Endodermal cell (in vitro differentiated cells): Measurements from ENCODE around the gene GALNT18. TPM values are rescaled to one million over a fixed set of nuclear protein-coding genes. Genes with fewer than 3 reads are reported as not detected.

Experiments used
- DNase-seq: peaks from one replicate; pipeline ENCODE4 v3.0.0-alpha.2; 2017
- H3K27ac ChIP-seq: 2 replicates; pipeline ENCODE4 v1.5.1; 2013; ENCODE audit warnings: mild to moderate bottlenecking, low read depth, low read length, moderate library complexity
- H3K27me3 ChIP-seq: 2 replicates; pipeline ENCODE4 v1.6.1; 2013; ENCODE audit warnings: mild to moderate bottlenecking, low read length, moderate library complexity; ENCODE audit not compliant: insufficient read depth, control insufficient read depth, poor library complexity, severe bottlenecking
- H3K36me3 ChIP-seq: 2 replicates; pipeline ENCODE4 v1.7.0; 2013; ENCODE audit warnings: mild to moderate bottlenecking, low read length, moderate library complexity; ENCODE audit not compliant: control insufficient read depth, insufficient read depth
- H3K4me1 ChIP-seq: one replicate; pipeline ENCODE4 v1.7.0; 2013; ENCODE audit warnings: low read length; ENCODE audit not compliant: control insufficient read depth, insufficient read depth
- H3K4me3 ChIP-seq: 2 replicates; pipeline ENCODE4 v1.5.1; 2013; ENCODE audit warnings: mild to moderate bottlenecking, low read length, moderate library complexity
- H3K9ac ChIP-seq: 2 replicates; pipeline ENCODE4 v1.6.1; 2013; ENCODE audit warnings: mild to moderate bottlenecking, low read length, moderate library complexity; ENCODE audit not compliant: poor library complexity, severe bottlenecking; ENCODE audit errors: extremely low read depth
- H3K9me3 ChIP-seq: 2 replicates; pipeline ENCODE4 v1.6.1; 2013; ENCODE audit warnings: mild to moderate bottlenecking, low read length, moderate library complexity; ENCODE audit not compliant: control insufficient read depth
- H3K27ac Mint-ChIP-seq: 2 replicates; pipeline ENCODE4 v1.8.0; 2020; ENCODE audit warnings: mixed read lengths
- H3K27me3 Mint-ChIP-seq: 2 replicates; pipeline ENCODE4 v1.8.0; 2021; ENCODE audit warnings: mild to moderate bottlenecking, mixed read lengths; ENCODE audit not compliant: insufficient read depth
- H3K36me3 Mint-ChIP-seq: 2 replicates; pipeline ENCODE4 v1.8.0; 2020; ENCODE audit warnings: low read depth, mixed read lengths
- H3K4me1 Mint-ChIP-seq: 2 replicates; pipeline ENCODE4 v1.8.0; 2020; ENCODE audit warnings: mixed read lengths
- H3K4me3 Mint-ChIP-seq: 2 replicates; pipeline ENCODE4 v1.8.0; 2020; ENCODE audit warnings: mild to moderate bottlenecking, moderate library complexity, mixed read lengths
- H3K9me3 Mint-ChIP-seq: 2 replicates; pipeline ENCODE4 v1.8.0; 2020; ENCODE audit warnings: mild to moderate bottlenecking, mixed read lengths
- WGBS, 2 experiments: methylation state at CpG; one replicate each; pipeline versions ENCODE4 v1.1.5 to v1.1.7; 2013; ENCODE audit warnings: missing lambda C conversion rate in 2 of 2, mixed read lengths in 1 of 2; ENCODE audit not compliant: insufficient coverage in 1 of 2, insufficient read length in 1 of 2; 5-methylcytosine and 5-hydroxymethylcytosine counted together
- total RNA-seq, 2 donors: library from RNA; stranded (reverse); fragmentation: NEBNext Ultra II Directional in 1 of 2; extraction: Animal tissue kit (Norgen Biotek cat#: 25700) in 1 of 2; gene quantifications; 2 replicates in 1 of 2; 3 replicates in 1 of 2; pipeline ENCODE4 v1.2.1, GENCODE V29; 2021
- TF ChIP-seq, protein P1 (sequence below): fragments of 200-600 bp; sonication (generic); conservative IDR thresholded peaks from 2 replicates; pipeline ENCODE4 v1.5.0; 2021; ENCODE audit warnings: antibody characterized with exemption, mild to moderate bottlenecking

GALNT18 gene
- total RNA-seq, 2 donors from 2014 or later = 5.1 to 9.9 TPM

DNA sequence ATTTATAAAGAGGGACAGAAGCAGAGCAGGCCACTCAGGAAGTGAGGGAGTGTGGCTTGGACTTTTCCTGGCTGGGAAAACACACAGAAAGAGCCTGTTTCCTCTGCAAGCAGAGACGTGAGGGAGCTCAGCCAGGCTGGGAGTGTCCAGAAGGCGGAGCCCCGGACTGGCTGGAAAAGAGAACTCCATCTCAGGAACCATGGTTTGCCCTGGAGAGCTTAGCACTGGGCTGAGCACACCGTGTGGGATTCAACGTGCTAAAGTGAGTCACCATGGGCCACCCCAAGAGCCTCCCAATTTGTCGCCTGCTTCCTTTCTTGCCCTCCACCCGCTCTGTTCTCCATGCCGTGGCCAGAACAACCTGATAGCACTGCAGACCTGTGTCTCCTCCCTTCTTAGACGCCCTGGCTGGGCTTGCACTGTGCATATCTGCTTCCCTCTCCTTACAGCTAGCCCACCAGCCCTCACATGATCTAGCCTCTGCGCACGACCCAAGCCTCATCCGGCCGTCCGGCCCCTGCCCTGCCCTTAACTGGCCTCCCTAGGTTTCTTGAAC is 51.8 kb downstream of the GALNT18 start:
- Mint-ChIP-seq H3K27ac (no peak overlapping the region), H3K4me3 (no peak overlapping the region), H3K4me1 (no peaks in the 10 kb centered on the region), H3K36me3 (no peaks in the 10 kb centered on the region), H3K9me3 (no peaks in the 10 kb centered on the region), H3K27me3 (peaks cover 15% of the 10 kb centered on the region)
- TF ChIP-seq, protein P1, sequence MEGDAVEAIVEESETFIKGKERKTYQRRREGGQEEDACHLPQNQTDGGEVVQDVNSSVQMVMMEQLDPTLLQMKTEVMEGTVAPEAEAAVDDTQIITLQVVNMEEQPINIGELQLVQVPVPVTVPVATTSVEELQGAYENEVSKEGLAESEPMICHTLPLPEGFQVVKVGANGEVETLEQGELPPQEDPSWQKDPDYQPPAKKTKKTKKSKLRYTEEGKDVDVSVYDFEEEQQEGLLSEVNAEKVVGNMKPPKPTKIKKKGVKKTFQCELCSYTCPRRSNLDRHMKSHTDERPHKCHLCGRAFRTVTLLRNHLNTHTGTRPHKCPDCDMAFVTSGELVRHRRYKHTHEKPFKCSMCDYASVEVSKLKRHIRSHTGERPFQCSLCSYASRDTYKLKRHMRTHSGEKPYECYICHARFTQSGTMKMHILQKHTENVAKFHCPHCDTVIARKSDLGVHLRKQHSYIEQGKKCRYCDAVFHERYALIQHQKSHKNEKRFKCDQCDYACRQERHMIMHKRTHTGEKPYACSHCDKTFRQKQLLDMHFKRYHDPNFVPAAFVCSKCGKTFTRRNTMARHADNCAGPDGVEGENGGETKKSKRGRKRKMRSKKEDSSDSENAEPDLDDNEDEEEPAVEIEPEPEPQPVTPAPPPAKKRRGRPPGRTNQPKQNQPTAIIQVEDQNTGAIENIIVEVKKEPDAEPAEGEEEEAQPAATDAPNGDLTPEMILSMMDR = no peak
- Histone ChIP-seq H3K9ac (no peak overlapping the region), H3K4me1 (no peaks in the 10 kb centered on the region), H3K27me3 (no peaks in the 10 kb centered on the region), H3K4me3 (no peak overlapping the region), H3K27ac (no peak overlapping the region), H3K9me3 (no peaks in the 10 kb centered on the region), H3K36me3 (no peaks in the 10 kb centered on the region)
- DNase-seq = no peak
- 84 to 91% methylated on average over 11 to 14 of the region's 14 CpGs for WGBS, 2 experiments

DNA sequence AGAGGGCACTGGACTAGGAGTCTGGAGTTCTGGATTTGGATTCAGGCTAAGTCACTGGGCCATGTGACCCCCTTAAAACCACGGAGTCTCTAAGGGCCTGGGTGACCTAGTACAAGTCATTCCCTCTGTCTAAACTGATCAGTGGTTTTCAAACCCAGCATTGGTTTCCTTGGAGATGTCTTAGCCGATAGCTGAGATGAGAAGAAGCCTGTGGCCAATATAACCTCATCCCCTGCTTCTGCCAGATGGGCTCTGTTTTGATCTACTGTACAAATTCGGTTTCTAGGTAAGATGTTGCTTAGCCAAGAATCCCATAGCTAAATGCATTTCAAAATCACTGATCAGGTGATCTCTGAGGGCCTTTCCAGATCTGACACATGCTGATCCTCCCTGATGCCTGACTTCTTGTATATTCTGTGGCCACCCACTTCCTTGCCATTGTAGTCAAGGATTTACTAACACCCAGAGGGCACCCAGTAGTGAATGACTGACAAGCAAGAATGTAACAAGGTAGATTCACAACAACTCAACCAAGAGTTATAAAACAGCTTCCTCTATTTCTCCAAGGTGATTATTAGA is 53.1 kb downstream of the GALNT18 start:
- Histone ChIP-seq H3K27me3 (peaks cover 6% of the 10 kb centered on the region), H3K4me1 (no peaks in the 10 kb centered on the region), H3K9me3 (no peaks in the 10 kb centered on the region), H3K4me3 (no peak overlapping the region), H3K27ac (no peak overlapping the region), H3K9ac (no peak overlapping the region), H3K36me3 (no peaks in the 10 kb centered on the region)
- no peaks in the 10 kb centered on the region for H3K4me1 Mint-ChIP-seq
- TF ChIP-seq, protein P1 = no peak
- no peak overlapping the region for H3K27ac Mint-ChIP-seq
- no peak for DNase-seq
- H3K9me3 Mint-ChIP-seq = no peaks in the 10 kb centered on the region
- 93 to 100% methylated on average over 3 of the region's 3 CpGs for WGBS, 2 experiments
- H3K27me3 Mint-ChIP-seq = peaks cover 21% of the 10 kb centered on the region
- no peak overlapping the region for H3K4me3 Mint-ChIP-seq
- no peaks in the 10 kb centered on the region for H3K36me3 Mint-ChIP-seq

DNA sequence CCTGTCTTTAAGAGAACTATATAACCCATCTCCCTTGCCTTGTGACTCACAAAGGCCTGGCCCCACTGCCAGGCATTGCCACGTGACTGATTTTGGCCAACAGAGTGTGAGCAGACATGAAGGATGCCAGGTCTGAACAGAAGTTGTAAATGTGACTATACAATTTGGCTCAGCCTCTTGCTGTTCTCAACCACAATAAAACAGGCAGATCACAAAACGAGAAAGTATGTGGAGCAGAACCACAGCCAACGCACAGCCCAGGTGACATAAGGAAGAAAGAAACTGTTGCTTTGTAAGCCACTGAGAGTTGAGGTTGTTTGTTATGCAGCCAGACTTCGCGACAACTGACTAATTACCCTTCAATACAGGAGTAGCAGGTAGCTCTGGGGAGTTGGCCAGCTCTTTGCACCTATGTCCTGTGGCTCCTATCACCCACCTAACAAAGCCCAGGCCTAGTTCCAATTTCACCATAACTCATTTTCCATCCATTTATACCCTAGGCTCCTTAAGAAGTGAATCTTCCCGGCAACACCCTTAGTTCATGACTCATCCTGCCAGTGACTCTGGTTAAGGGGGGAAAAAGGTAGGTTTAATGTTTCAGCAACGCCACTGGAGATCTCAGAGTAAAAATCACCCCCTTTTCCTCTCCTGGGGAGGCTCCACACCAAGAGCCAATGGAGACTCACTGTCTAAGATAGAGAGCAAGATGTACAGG is 53.7 kb downstream of the GALNT18 start:
- Mint-ChIP-seq H3K4me1 (no peaks in the 10 kb centered on the region), H3K36me3 (no peaks in the 10 kb centered on the region), H3K27me3 (peaks cover 16% of the 10 kb centered on the region), H3K9me3 (no peaks in the 10 kb centered on the region), H3K27ac (no peak overlapping the region), H3K4me3 (no peak overlapping the region)
- 75 to 81% methylated on average over 4 to 7 of the region's 7 CpGs for WGBS, 2 experiments
- Histone ChIP-seq H3K27me3 (peaks cover 6% of the 10 kb centered on the region), H3K4me3 (no peak overlapping the region), H3K36me3 (no peaks in the 10 kb centered on the region), H3K4me1 (no peaks in the 10 kb centered on the region), H3K9me3 (no peaks in the 10 kb centered on the region), H3K9ac (no peak overlapping the region), H3K27ac (no peak overlapping the region)
- DNase-seq = no peak
- TF ChIP-seq, protein P1 = no peak
